GM19351 (cell line): ENCODE data around the gene DDX27.

Experiments used
- ATAC-seq: cut with Tn5 transposase; IDR thresholded peaks from one replicate; pipeline ENCODE4 v1.9.1; 2021; ENCODE audit warnings: mild to moderate bottlenecking, moderate library complexity; ENCODE audit not compliant: unreplicated experiment

Gene DDX27

DNA sequence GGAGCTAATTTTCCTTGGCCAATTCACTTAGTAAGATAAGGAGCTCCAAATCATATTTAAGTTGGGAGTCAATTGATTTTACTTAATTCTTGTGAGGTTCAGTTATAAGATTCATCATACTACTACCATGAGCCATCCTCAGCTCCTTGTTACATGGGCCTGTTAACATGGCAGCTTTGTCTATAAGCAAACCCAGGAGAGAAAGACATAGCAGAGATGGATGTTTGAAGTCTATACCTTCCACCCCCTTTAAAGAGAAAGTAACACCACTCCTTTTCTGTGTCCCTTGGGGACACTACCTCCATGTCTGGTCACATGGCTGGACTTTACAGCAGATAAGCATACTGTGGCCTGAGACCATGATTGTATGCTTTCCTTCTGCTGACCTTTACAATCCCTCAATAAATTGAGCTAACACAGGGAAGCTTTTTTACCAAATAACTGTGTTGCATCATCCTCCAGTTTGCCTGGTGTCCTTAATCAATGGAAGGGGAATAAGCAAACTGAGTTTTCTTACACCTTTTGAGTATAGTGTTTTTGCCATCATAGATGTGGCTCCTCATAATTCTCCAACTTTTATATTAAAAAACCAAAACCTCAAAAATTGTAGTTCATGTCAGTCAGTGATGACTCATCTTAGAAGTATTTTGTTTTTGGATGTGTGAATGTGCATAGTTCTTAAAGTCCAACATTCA is 68.5 kb downstream of the DDX27 start:
- ATAC-seq = no peak

DNA sequence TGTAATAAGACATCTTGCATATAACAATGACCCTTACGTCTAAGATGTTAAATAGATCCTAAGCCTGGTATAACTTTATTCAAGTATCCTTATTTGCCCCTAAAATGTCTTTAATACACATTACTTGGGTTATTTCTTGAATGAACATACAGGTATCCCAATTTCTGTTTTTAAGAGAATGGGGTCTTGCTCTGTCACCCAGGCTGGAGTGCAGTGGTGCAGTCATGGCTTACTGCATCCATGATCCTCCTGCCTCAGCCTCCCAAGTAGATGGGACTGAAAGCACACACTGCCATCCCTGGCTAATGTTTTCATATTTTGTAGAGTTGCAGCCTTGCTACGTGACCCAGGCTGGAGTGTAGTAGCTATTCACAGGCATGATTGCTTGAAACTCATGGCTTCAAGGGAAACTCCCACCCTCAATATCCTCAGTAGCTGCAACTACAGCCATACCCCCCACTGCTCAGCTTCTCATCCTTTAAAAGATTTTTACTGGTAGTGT is 69.1 kb downstream of the DDX27 start:
- ATAC-seq = no peak

DNA sequence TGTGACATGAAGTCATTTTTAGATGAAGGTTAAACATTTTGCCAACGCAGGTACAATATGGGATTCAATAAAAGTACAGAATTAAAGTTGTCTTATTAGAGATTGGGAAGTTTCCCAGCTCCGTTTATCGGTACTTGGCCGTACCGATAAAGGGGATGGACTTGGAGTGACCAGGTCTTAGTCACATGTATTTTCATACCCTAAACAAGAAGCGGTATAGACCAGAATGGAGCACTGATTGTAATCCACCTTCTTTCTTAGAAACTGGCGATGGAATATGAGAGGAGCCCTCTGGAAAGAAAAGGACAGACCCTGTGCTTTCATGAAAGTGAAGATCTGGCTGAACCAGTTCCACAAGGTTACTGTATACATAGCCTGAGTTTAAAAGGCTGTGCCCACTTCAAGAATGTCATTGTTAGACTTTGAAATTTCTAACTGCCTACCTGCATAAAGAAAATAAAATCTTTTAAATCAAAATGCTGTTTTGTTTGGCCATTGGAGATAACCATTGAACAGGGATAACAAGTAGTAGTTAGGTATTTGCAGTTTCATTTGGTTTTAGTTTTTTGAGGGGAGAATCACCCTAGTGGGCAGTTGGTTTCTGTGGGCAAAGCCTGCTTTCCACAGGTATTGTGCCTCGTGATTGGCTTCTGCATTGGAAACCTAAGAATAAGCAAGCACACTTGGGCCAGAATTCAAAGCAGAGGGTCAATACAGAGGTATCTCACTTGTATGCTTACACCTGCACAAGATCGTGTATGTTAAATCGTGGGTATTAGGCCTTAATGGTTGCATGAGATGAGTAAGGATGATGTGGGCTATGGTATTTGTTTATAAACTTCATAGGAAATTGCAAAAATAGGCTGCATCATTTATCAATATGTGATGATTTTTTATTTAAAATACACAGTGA is 69.8 kb downstream of the DDX27 start:
- ATAC-seq = no peak

DNA sequence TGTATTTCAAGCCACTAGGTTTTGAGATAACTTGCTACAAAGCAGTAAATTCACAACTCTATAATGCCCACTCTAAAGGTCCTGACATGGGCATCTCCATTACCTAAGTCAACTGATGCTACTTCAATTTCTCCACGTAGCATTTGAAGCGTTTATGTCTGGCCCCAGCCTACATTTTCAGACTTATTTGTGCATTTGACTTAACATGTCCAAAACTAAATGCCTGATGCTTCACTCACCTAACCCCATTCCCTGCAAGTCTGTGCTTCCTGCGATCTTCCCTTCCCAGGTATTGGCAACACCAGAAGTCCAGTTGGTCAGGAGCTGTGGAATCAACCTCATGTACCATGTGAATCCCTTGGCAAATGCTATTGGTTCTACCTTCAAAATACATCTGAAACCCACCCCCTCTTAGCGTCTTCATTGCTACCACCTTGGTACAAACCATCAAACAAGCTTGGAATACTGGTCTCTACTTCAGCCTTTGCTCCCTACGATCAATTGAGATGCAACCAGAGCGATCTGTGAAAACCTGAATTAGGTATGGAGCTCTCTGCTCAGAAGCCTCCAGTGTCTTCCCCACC is 71.5 kb downstream of the DDX27 start:
- no peak for ATAC-seq

DNA sequence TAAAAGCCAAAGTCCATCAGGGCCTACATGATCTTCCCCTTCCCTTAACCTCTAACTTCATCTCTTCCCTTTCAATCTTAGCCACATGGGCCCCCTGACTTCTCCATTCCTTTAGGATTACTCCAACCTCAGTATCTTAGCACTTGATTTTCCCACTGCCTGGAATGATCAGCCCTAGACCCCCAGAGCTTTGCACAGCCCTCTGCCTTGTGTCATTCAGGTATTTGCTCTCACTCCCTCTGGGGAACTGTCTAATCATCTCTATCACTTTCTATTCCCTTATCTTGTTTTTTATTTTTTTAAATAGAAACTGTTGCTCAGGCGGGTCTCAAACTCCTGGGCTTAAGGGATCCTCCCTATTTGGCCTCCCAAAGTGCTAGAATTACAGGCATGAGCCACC is 72.0 kb downstream of the DDX27 start:
- ATAC-seq = no peak

DNA sequence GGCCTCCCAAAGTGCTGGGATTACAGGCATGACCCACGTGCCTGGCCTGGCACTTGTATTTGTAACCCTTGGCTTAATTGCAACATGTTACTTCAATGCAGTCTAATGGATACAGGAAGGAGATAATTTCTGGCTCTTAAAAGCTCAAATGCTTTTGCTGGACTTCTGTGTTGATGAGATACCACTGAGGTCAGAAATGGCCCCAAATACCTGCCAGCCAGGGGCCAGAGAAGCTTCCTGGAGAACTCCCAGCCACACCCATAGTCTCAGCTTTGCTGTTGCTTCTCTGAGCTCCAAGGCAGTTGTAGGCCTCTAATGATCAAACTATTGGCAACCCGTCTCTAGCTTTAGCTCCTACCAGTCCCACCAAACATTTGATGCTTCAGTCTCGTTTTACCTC is 72.8 kb downstream of the DDX27 start:
- no peak for ATAC-seq

DNA sequence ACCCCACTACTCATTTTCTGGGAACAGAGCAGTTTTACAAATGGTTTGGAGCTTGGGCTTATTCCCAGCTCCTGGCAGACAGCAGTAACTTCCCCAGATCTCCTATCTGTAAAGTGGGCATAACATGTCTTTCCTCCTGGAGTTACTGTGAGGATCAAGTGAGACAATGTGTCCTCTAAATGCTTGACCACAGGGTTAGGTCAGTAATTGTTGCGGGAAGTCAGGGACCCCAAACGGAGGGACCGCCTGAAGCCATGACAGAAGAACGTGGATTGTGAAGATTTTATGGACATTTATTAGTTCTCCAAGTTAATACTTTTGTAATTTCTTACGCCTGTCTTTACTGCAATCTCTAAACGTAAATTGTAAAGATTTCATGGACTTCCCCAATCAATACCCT is 73.9 kb downstream of the DDX27 start:
- no peak for ATAC-seq
